Kidney epithelial cell (primary cell): Measurements from ENCODE around the gene KRTAP3-2. TPM values are rescaled to one million over a fixed set of nuclear protein-coding genes. Genes with fewer than 3 reads are reported as not detected.

Experiments
- DNase-seq: peaks from one replicate; pipeline ENCODE4 v3.0.0-alpha.2; 2010; ENCODE audit warnings: low read depth
- H3K27me3 ChIP-seq: 2 replicates; pipeline ENCODE4 v1.6.0; 2011; ENCODE audit warnings: low read length; ENCODE audit not compliant: control insufficient read depth, insufficient read depth
- H3K36me3 ChIP-seq: 2 replicates; pipeline ENCODE4 v1.5.1; 2011; ENCODE audit warnings: low read length; ENCODE audit not compliant: control insufficient read depth, insufficient read depth
- H3K4me3 ChIP-seq: 2 replicates; pipeline ENCODE4 v1.5.1; 2011; ENCODE audit warnings: low read depth, mild to moderate bottlenecking, control low read depth, low read length
- total RNA-seq: library from RNA; depleted of rRNA; stranded (reverse); fragments of >200 nt; gene quantifications from 2 replicates; pipeline ENCODE4 v1.2.3, GENCODE V29; 2015
- TF ChIP-seq, protein P1 (sequence below): IDR thresholded peaks from 2 replicates; pipeline ENCODE4 v1.5.1; 2011; ENCODE audit warnings: mild to moderate bottlenecking, moderate library complexity, low read length, control low read depth, inconsistent platforms; ENCODE audit not compliant: insufficient read depth, poor library complexity, severe bottlenecking

The KRTAP3-2 gene
- total RNA-seq, 1 donor from 2014 or later, result not detected

DNA sequence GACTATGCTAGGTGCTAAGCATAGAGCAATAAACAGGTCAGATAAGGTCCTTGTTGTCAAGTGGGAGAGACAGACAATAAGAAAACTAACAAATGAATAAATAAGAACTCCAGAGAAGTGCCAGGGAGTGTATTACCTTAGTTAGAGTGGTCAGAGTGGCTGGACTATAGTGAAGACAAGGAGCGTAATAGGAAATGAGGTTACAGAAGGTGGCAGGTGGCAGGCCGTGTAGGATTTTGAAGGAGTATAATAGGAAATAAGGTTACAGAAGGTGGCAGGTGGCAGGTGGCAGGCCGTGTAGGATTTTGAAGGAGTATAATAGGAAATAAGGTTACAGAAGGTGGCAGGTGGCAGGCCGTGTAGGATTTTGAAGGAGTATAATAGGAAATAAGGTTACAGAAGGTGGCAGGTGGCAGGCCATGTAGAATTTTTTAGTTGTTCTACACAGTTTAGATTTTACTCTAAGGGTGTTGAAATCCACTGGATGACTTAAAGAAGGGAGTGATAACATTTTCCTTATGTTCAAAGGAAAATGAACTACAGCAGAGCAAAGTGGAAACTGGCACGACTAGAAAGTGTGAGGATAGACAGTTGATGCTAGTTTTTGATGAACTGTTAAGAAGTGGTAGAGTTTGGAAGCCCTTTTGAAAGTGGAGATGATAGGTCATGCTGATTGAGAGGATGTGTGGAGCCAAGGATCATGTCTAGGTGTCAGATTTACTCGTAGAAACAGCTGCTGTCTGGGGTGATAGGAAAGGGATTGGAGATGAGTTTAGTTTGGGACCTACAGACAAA, 12.8 kb upstream of the KRTAP3-2 start:
- Histone ChIP-seq H3K4me3 (no peak overlapping the region), H3K27me3 (no peaks in the 10 kb centered on the region), H3K36me3 (no peaks in the 10 kb centered on the region)
- DNase-seq, result no peak
- TF ChIP-seq, protein P1, sequence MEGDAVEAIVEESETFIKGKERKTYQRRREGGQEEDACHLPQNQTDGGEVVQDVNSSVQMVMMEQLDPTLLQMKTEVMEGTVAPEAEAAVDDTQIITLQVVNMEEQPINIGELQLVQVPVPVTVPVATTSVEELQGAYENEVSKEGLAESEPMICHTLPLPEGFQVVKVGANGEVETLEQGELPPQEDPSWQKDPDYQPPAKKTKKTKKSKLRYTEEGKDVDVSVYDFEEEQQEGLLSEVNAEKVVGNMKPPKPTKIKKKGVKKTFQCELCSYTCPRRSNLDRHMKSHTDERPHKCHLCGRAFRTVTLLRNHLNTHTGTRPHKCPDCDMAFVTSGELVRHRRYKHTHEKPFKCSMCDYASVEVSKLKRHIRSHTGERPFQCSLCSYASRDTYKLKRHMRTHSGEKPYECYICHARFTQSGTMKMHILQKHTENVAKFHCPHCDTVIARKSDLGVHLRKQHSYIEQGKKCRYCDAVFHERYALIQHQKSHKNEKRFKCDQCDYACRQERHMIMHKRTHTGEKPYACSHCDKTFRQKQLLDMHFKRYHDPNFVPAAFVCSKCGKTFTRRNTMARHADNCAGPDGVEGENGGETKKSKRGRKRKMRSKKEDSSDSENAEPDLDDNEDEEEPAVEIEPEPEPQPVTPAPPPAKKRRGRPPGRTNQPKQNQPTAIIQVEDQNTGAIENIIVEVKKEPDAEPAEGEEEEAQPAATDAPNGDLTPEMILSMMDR, result no peak

DNA sequence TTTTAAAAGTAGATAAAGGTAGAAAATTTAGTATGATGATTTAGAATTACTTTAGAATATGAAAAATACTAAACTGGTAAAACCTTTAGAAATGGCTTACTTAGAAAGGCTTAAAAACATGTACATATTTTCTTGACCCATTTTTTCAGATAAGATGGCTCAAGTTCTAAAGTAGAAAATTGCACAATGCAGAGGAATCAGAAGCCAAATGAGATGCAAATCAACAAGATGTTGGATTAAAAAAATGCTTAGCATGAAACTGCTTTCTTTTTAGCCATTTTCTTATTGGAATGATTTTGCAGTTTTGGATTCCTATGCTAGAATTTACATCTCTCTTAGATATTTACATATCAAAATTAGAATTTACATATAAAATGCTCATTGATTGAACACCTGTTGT, 10.7 kb upstream of the KRTAP3-2 start:
- no peaks in the 10 kb centered on the region for H3K27me3 ChIP-seq
- no peak for DNase-seq
- no peaks in the 10 kb centered on the region for H3K36me3 ChIP-seq
- TF ChIP-seq, protein P1, result no peak
- no peak overlapping the region for H3K4me3 ChIP-seq

DNA sequence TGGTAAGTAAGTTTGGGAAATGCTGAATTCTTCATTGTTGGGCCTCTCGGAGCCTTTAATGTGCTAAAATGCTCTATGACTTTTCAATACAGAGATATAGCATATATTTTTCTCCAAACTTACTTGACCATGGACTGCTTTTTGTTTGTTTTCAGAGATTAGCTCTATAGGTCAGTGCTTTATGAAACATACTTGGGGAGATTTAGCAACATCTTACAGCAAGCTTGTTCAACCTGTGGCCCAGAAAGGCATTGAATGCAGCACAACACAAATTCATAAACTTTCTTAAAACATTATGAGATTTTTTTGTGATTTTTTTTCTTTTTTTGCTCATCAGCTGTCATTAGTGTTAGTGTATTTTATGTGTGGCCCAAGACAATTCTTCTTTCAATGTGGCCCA, 10.2 kb upstream of the KRTAP3-2 start:
- Histone ChIP-seq H3K4me3 (no peak overlapping the region), H3K36me3 (no peaks in the 10 kb centered on the region), H3K27me3 (no peaks in the 10 kb centered on the region)
- TF ChIP-seq, protein P1, result no peak
- no peak for DNase-seq

DNA sequence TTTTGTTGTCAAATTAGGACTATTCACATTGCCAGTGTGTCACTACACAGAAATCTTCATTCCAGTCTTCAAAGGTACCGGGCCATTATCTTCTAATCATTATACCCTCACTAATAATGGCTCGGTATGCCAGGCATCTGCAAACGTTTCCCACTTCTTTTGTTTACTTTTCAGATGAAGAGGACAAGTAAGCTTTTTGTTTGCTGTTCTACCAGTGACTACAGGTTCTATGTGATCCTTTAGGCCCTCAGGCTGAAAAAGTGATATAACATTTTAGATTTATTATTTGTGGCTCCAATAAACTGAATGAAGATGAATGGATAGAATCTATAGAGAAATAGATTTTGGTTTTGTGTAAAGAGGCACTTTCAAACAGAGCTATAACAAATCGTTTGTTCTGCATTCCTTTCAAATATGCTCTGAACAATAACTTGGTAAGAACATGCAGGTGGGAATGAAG, 9.6 kb upstream of the KRTAP3-2 start:
- TF ChIP-seq, protein P1, result no peak
- no peaks in the 10 kb centered on the region for H3K36me3 ChIP-seq
- DNase-seq, result no peak
- no peaks in the 10 kb centered on the region for H3K27me3 ChIP-seq
- H3K4me3 ChIP-seq, result no peak overlapping the region

DNA sequence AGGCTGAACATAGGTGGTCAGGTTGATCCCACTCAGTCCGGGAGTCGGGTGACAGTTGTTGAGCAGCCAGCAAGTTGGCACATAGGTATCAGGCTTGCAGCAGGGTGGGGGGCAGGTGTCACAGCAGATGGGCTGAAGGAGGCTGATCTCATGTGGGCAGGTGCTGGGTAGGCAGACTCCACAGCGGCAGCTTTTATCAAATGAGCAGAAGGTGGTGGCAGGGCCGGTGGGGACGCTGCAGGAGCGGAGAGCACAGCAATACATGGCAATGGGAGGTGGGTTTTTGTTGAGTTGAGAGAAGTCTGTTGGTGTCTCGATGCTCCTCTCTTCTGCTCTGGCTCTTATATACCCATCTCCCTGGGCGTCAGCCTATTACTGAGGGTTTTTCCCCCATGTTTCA, 9.1 kb upstream of the KRTAP3-2 start, which contains the start of gene KRTAP3-1:
Gene KRTAP3-1, minus strand, starts transcription at position 318 of the 400 bp plus-strand sequence. Its CDS starts 54 bp downstream, at position 264.
- H3K36me3 ChIP-seq, result no peaks in the 10 kb centered on the region
- H3K4me3 ChIP-seq, result no peak within 1 kb of the TSS
- DNase-seq, result no peak
- H3K27me3 ChIP-seq, result no peaks in the 10 kb centered on the region
- TF ChIP-seq, protein P1, result no peak
